Natural killer cell (primary cell): ENCODE results near the gene TMEM163. TPM values are rescaled to one million over a fixed set of nuclear protein-coding genes. Genes with fewer than 3 reads are reported as not detected.

ENCODE experiments used
- ATAC-seq, 3 donors: fragments of 150-1000 bp in 2 of 3; fragments of 200-7000 bp in 1 of 3; cut with Tn5 transposase; 1 replicate in 1 of 3; 2 replicates in 2 of 3; pipeline ENCODE4 v1.10.0; 2021; ENCODE audit warnings: mild to moderate bottlenecking in 2 of 3, moderate library complexity in 2 of 3
- DNase-seq, 2 donors: peaks; one replicate each; pipeline versions ENCODE4 v3.0.0 to v3.0.0-alpha.2; 2013 to 2021; ENCODE audit warnings: mixed read lengths in 1 of 2
- H3K27ac ChIP-seq: one replicate; pipeline ENCODE4 v1.5.1; 2013; ENCODE audit warnings: mild to moderate bottlenecking, low read length
- H3K27me3 ChIP-seq: one replicate; pipeline ENCODE4 v1.6.1; 2013; ENCODE audit warnings: low read length; ENCODE audit not compliant: control insufficient read depth, insufficient read depth
- H3K36me3 ChIP-seq: one replicate; pipeline ENCODE4 v1.6.1; 2013; ENCODE audit warnings: low read length; ENCODE audit not compliant: control insufficient read depth, insufficient read depth
- H3K4me1 ChIP-seq: one replicate; pipeline ENCODE4 v1.6.1; 2013; ENCODE audit warnings: low read length; ENCODE audit not compliant: control insufficient read depth, insufficient read depth
- H3K4me3 ChIP-seq: one replicate; pipeline ENCODE4 v1.5.1; 2013; ENCODE audit warnings: low read length
- H3K9me3 ChIP-seq: one replicate; pipeline ENCODE4 v1.6.1; 2013; ENCODE audit warnings: low read length; ENCODE audit not compliant: control insufficient read depth, insufficient read depth
- H3K27ac Mint-ChIP-seq, 2 donors: one replicate each; pipeline ENCODE4 v1.8.0; 2022; ENCODE audit warnings: mild to moderate bottlenecking in 2 of 2, mixed read lengths in 2 of 2, moderate library complexity in 1 of 2
- H3K27me3 Mint-ChIP-seq, 2 donors: one replicate each; pipeline ENCODE4 v1.8.0; 2022; ENCODE audit warnings: low read depth in 2 of 2, mixed read lengths in 2 of 2
- H3K36me3 Mint-ChIP-seq: one replicate; pipeline ENCODE4 v1.8.0; 2022; ENCODE audit warnings: mixed read lengths
- H3K4me1 Mint-ChIP-seq, 2 donors: one replicate each; pipeline ENCODE4 v1.8.0; 2022; ENCODE audit warnings: mixed read lengths in 2 of 2
- H3K4me3 Mint-ChIP-seq: one replicate; pipeline ENCODE4 v1.8.0; 2022; ENCODE audit warnings: mild to moderate bottlenecking, moderate library complexity, mixed read lengths
- H3K9me3 Mint-ChIP-seq, 2 donors: one replicate each; pipeline ENCODE4 v1.8.0; 2022; ENCODE audit warnings: mixed read lengths in 2 of 2
- CTCF ChIP-seq: fragments of 200-600 bp; IDR thresholded peaks from one replicate; pipeline ENCODE4 v1.8.0; 2022; ENCODE audit warnings: antibody characterized with exemption
- WGBS: methylation state at CpG from one replicate; pipeline ENCODE4 v1.1.7; 2013; ENCODE audit warnings: missing lambda C conversion rate; ENCODE audit not compliant: insufficient coverage; 5-methylcytosine and 5-hydroxymethylcytosine counted together
- intact Hi-C: fragments of 100-400 bp; cut with micrococcal nuclease; formaldehyde crosslinking; loops from one replicate; pipeline ENCODE4 v1.14.2; 2022
- total RNA-seq, 4 donors: library from RNA; stranded (reverse); fragments of 120-200 nt in 1 of 4; gene quantifications; one replicate each; pipeline versions ENCODE4 v1.2.3 to v1.2.4, GENCODE V29; 2013 to 2022

Gene TMEM163
- total RNA-seq, 3 donors from 2014 or later (not counting 1 experiment from before 2014, with no cell fraction given): 6.8 to 11.6 (median 10.3) TPM

GRCh38 chr2:134420920-134421319, 297.9 kb downstream of the TMEM163 start:
- H3K27me3 Mint-ChIP-seq: no peaks in the 10 kb centered on the region
- WGBS: 94% methylated on average over 3 of the region's 3 CpGs
- Histone ChIP-seq H3K36me3 (peaks cover 42% of the 10 kb centered on the region), H3K4me3 (no peak overlapping the region), H3K27me3 (no peaks in the 10 kb centered on the region), H3K27ac (no peak overlapping the region), H3K9me3 (no peaks in the 10 kb centered on the region), H3K4me1 (no peaks in the 10 kb centered on the region)
- DNase-seq (no peak), ATAC-seq (no peak)
- no peak overlapping the region for H3K27ac Mint-ChIP-seq
- H3K9me3 Mint-ChIP-seq: no peaks in the 10 kb centered on the region
- TF ChIP-seq CTCF: no peak
- H3K4me3 Mint-ChIP-seq: no peak overlapping the region
- intact Hi-C loops: no loop called here
- H3K36me3 Mint-ChIP-seq: peaks cover 10% of the 10 kb centered on the region
- peaks cover 0 to 11% of the 10 kb centered on the region in 2 donors for H3K4me1 Mint-ChIP-seq

GRCh38 chr2:134420259-134420658, 298.5 kb downstream of the TMEM163 start:
- no peak overlapping the region for H3K27ac ChIP-seq
- intact Hi-C loops: no loop called here
- peaks cover 42% of the 10 kb centered on the region for H3K36me3 ChIP-seq
- Mint-ChIP-seq H3K9me3 (no peaks in the 10 kb centered on the region), H3K27ac (no peak overlapping the region), H3K4me1 (peaks cover 0 to 8% of the 10 kb centered on the region in 2 donors), H3K4me3 (no peak overlapping the region), H3K27me3 (no peaks in the 10 kb centered on the region), H3K36me3 (peaks cover 9% of the 10 kb centered on the region)
- TF ChIP-seq CTCF: no peak
- no peaks in the 10 kb centered on the region for H3K9me3 ChIP-seq
- H3K4me3 ChIP-seq: no peak overlapping the region
- WGBS: 96% methylated on average over 7 of the region's 7 CpGs
- DNase-seq: no peak
- H3K27me3 ChIP-seq: no peaks in the 10 kb centered on the region
- no peak for ATAC-seq
- no peaks in the 10 kb centered on the region for H3K4me1 ChIP-seq

- DNase-seq (no peak), ATAC-seq (no peak)
- Histone ChIP-seq H3K27me3 (no peaks in the 10 kb centered on the region), H3K4me1 (no peaks in the 10 kb centered on the region), H3K36me3 (peaks cover 28% of the 10 kb centered on the region), H3K27ac (no peak overlapping the region), H3K4me3 (no peak overlapping the region), H3K9me3 (no peaks in the 10 kb centered on the region)
- 92% methylated on average over 5 of the region's 5 CpGs for WGBS
- no peak overlapping the region for H3K4me3 Mint-ChIP-seq
- no peaks in the 10 kb centered on the region for H3K4me1 Mint-ChIP-seq
- TF ChIP-seq CTCF: no peak
- no peak overlapping the region for H3K27ac Mint-ChIP-seq
- no peaks in the 10 kb centered on the region for H3K36me3 Mint-ChIP-seq
- no peaks in the 10 kb centered on the region for H3K9me3 Mint-ChIP-seq
- intact Hi-C loops: loop anchor here (10.0 kb wide), 1 partner anchor 173 kb away; no protein-coding TSS in a partner anchor
- H3K27me3 Mint-ChIP-seq: no peaks in the 10 kb centered on the region
These were observed 300.7 kb downstream of the TMEM163 start for GRCh38 chr2:134417968-134418582.

- intact Hi-C loops: loop anchor here (10.0 kb wide), 1 partner anchor 172 kb away; no protein-coding TSS in a partner anchor
- Mint-ChIP-seq H3K4me3 (no peak overlapping the region), H3K27ac (no peak overlapping the region), H3K4me1 (peaks cover 7 to 8% of the 10 kb centered on the region in 2 donors), H3K27me3 (no peaks in the 10 kb centered on the region), H3K9me3 (no peaks in the 10 kb centered on the region), H3K36me3 (no peaks in the 10 kb centered on the region)
- H3K27me3 ChIP-seq: no peaks in the 10 kb centered on the region
- no peak overlapping the region for H3K4me3 ChIP-seq
- ATAC-seq: no peak
- H3K36me3 ChIP-seq: peaks cover 28% of the 10 kb centered on the region
- no peak for TF ChIP-seq CTCF
- peaks cover 12% of the 10 kb centered on the region for H3K4me1 ChIP-seq
- H3K9me3 ChIP-seq: no peaks in the 10 kb centered on the region
- 100% methylated on average over 1 of the region's 1 CpG for WGBS
- no peak for DNase-seq
- no peak overlapping the region for H3K27ac ChIP-seq
These were observed 302.2 kb downstream of the TMEM163 start for GRCh38 chr2:134416637-134417036.
